CD4-positive, alpha-beta T cell (primary cell): ENCODE measurements around the gene CLEC16A. TPM values are rescaled to one million over a fixed set of nuclear protein-coding genes. Genes with fewer than 3 reads are reported as not detected.

ENCODE experiments used
- ATAC-seq: fragments of 200-7000 bp; cut with Tn5 transposase; one replicate; pipeline ENCODE4 v1.10.0; 2022; ENCODE audit warnings: mild to moderate bottlenecking; ENCODE audit not compliant: poor library complexity
- CTCF ChIA-PET: fragments of 350-600 bp; sonication (Branson Sonifier 250); formaldehyde crosslinking; loops from one replicate; lab custom pipeline; 2021; ENCODE audit warnings: antibody characterized with exemption, inconsistent platforms; lab: Charles Lee
- POLR2A ChIA-PET: fragments of 350-600 bp; sonication (Branson Sonifier 250); formaldehyde crosslinking; loops from one replicate; lab custom pipeline; 2021; ENCODE audit warnings: antibody characterized with exemption, inconsistent platforms; lab: Charles Lee
- DNase-seq, 14 experiments: peaks; one replicate each; pipeline ENCODE4 v3.0.0-alpha.2; 2013 to 2020; ENCODE audit warnings: mixed read lengths in 2 of 14
- H3K27ac ChIP-seq, 2 donors: one replicate each; pipeline versions ENCODE4 v1.5.1 to v1.7.0; 2013; ENCODE audit warnings: low read length in 2 of 2, low read depth in 1 of 2, mild to moderate bottlenecking in 1 of 2
- H3K27me3 ChIP-seq, 2 experiments: 1 replicate in 1 of 2; 2 replicates in 1 of 2; pipeline versions ENCODE4 v1.6.1 to v1.7.0; 2013; ENCODE audit warnings: low read length in 2 of 2, control low read depth in 1 of 2, mild to moderate bottlenecking in 1 of 2, moderate library complexity in 1 of 2; ENCODE audit not compliant: insufficient read depth in 2 of 2, control insufficient read depth in 1 of 2
- H3K36me3 ChIP-seq: one replicate; pipeline ENCODE4 v1.6.1; 2013; ENCODE audit warnings: low read length, control low read depth; ENCODE audit not compliant: insufficient read depth
- H3K4me1 ChIP-seq: one replicate; pipeline ENCODE4 v1.6.1; 2013; ENCODE audit warnings: low read length, control low read depth; ENCODE audit not compliant: insufficient read depth
- H3K4me3 ChIP-seq: one replicate; pipeline ENCODE4 v1.5.1; 2013; ENCODE audit warnings: mild to moderate bottlenecking, low read length, moderate library complexity
- H3K9me3 ChIP-seq, 2 experiments: 1 replicate in 1 of 2; 2 replicates in 1 of 2; pipeline versions ENCODE4 v1.6.1 to v1.7.0; 2013; ENCODE audit warnings: low read length in 2 of 2, mild to moderate bottlenecking in 2 of 2, control low read depth in 1 of 2, moderate library complexity in 1 of 2; ENCODE audit not compliant: control insufficient read depth in 1 of 2, insufficient read depth in 1 of 2
- H3K27ac Mint-ChIP-seq: one replicate; pipeline ENCODE4 v1.8.0; 2020; ENCODE audit warnings: mixed read lengths
- H3K27me3 Mint-ChIP-seq: one replicate; pipeline ENCODE4 v1.8.0; 2021; ENCODE audit warnings: mixed read lengths
- H3K36me3 Mint-ChIP-seq: one replicate; pipeline ENCODE4 v1.8.0; 2021; ENCODE audit warnings: low read depth, mixed read lengths
- H3K4me1 Mint-ChIP-seq: one replicate; pipeline ENCODE4 v1.8.0; 2021; ENCODE audit warnings: low read depth, mixed read lengths
- H3K4me3 Mint-ChIP-seq: one replicate; pipeline ENCODE4 v1.8.0; 2020; ENCODE audit warnings: mild to moderate bottlenecking, mixed read lengths
- H3K9me3 Mint-ChIP-seq: one replicate; pipeline ENCODE4 v1.8.0; 2020; ENCODE audit warnings: mixed read lengths
- intact Hi-C, 2 experiments: fragments of 100-400 bp; cut with DNase I in 1 of 2; cut with micrococcal nuclease in 1 of 2; formaldehyde crosslinking; loops; one replicate each; pipeline versions ENCODE4 v1.15.1 to v1.9.0; 2023 to 2025; cut with DNase I, micrococcal nuclease
- total RNA-seq, 174 experiments: library from RNA in 2 of 174; stranded (reverse) in 2 of 174; gene quantifications; one replicate each; pipeline ENCODE4 v1.2.3 and lab custom pipeline; 2021 to 2026
- TF ChIP-seq, protein P1 (sequence below): fragments of 200-600 bp; IDR thresholded peaks from one replicate; pipeline ENCODE4 v1.8.0; 2022; ENCODE audit warnings: antibody characterized with exemption, mild to moderate bottlenecking

CLEC16A gene
- total RNA-seq, 2 experiments from 2014 or later, result 21.7 to 22.7 TPM

DNA sequence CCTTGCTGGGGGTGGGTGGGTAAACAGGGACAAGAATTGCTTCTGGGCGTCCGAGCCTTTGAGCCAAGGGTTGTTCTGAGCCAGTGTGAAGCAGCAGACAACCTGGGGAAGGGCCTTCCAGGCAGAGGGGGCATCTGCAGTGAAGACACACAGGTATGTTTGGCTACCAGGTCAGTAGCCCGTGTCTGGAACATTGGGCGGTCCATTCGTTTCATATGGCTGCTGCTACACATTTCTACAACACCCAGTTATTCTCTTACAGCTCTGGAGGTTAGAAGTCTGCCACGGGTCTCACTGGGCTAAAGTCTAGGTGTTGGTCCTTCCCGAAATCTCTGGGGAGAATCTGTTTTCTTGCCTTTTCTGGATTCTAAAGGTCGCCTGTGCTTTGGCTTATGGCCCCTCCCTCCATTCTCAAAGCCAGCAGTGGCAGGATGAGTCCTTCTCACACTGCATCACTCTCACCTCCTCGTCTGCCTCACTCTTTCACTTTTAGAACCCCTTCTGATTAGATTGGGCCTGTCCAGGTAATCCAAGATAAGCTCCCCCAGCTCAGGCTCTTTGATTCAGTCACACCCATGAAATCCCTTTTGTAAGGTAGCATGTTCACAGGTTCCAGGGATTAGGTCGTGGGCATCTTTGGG, 136.1 kb downstream of the CLEC16A start:
- no peak overlapping the region for H3K27ac ChIP-seq
- TF ChIP-seq, protein P1, sequence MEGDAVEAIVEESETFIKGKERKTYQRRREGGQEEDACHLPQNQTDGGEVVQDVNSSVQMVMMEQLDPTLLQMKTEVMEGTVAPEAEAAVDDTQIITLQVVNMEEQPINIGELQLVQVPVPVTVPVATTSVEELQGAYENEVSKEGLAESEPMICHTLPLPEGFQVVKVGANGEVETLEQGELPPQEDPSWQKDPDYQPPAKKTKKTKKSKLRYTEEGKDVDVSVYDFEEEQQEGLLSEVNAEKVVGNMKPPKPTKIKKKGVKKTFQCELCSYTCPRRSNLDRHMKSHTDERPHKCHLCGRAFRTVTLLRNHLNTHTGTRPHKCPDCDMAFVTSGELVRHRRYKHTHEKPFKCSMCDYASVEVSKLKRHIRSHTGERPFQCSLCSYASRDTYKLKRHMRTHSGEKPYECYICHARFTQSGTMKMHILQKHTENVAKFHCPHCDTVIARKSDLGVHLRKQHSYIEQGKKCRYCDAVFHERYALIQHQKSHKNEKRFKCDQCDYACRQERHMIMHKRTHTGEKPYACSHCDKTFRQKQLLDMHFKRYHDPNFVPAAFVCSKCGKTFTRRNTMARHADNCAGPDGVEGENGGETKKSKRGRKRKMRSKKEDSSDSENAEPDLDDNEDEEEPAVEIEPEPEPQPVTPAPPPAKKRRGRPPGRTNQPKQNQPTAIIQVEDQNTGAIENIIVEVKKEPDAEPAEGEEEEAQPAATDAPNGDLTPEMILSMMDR, result no peak
- Mint-ChIP-seq H3K4me1 (peaks cover 37% of the 10 kb centered on the region), H3K36me3 (peaks cover 12% of the 10 kb centered on the region), H3K4me3 (no peak overlapping the region), H3K27ac (no peak overlapping the region), H3K9me3 (no peaks in the 10 kb centered on the region), H3K27me3 (no peaks in the 10 kb centered on the region)
- CTCF ChIA-PET, result no interaction called here
- ATAC-seq (no peak), DNase-seq (no peak)
- no peaks in the 10 kb centered on the region for H3K9me3 ChIP-seq
- H3K27me3 ChIP-seq, result no peaks in the 10 kb centered on the region
- no peak overlapping the region for H3K4me3 ChIP-seq
- intact Hi-C loops, result no loop called here
- POLR2A ChIA-PET, result interaction anchor here (0.8 kb wide), 1 partner anchor 176 kb away, joined by 3 read pairs; the partner anchor contains the start of gene SOCS1
- peaks cover 42% of the 10 kb centered on the region for H3K4me1 ChIP-seq
- H3K36me3 ChIP-seq, result peaks cover 8% of the 10 kb centered on the region

DNA sequence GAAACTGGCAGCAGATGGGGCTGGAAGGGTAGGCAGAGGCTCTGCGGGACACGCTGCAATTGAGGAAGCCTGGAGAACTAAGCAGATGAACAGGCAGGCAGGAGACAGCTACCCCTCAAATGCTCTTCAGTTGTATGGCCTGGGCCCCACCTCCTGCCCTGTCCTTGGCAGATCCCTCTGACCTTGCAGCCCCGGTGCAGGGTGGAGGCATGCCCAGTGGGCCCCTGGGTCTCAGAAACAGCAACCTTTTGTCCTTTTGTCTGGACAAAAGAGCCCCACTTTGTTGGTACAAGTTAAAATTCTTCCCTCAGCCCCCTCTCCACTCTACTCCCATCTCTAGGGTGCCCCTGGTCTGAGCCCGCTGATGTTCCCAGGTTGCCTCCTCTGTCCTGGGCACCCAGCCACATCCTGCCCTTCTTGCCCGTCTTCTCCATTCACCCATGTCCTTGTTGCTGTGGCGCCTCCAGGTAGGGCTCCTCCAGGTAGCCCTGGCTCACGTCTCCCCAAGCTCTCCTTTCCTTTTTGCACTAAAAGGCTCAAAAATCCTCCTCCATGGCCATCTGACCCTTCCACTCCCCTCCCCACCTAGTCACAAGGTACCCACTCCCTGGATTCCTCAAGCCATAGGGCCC, 136.8 kb downstream of the CLEC16A start:
- H3K36me3 Mint-ChIP-seq, result peaks cover 12% of the 10 kb centered on the region
- Histone ChIP-seq H3K9me3 (no peaks in the 10 kb centered on the region), H3K4me1 (peaks cover 35% of the 10 kb centered on the region), H3K27ac (no peak overlapping the region), H3K4me3 (no peak overlapping the region), H3K27me3 (no peaks in the 10 kb centered on the region), H3K36me3 (peaks cover 11% of the 10 kb centered on the region)
- no peaks in the 10 kb centered on the region for H3K27me3 Mint-ChIP-seq
- H3K9me3 Mint-ChIP-seq, result no peaks in the 10 kb centered on the region
- H3K4me3 Mint-ChIP-seq, result no peak overlapping the region
- TF ChIP-seq, protein P1, result no peak
- POLR2A ChIA-PET, result interaction anchor here (0.8 kb wide), 1 partner anchor 175 kb away, joined by 3 read pairs; the partner anchor contains the start of gene SOCS1
- no peak overlapping the region for H3K27ac Mint-ChIP-seq
- no peak for DNase-seq
- CTCF ChIA-PET, result no interaction called here
- H3K4me1 Mint-ChIP-seq, result peaks cover 32% of the 10 kb centered on the region
- ATAC-seq, result no peak
- intact Hi-C loops, result no loop called here

DNA sequence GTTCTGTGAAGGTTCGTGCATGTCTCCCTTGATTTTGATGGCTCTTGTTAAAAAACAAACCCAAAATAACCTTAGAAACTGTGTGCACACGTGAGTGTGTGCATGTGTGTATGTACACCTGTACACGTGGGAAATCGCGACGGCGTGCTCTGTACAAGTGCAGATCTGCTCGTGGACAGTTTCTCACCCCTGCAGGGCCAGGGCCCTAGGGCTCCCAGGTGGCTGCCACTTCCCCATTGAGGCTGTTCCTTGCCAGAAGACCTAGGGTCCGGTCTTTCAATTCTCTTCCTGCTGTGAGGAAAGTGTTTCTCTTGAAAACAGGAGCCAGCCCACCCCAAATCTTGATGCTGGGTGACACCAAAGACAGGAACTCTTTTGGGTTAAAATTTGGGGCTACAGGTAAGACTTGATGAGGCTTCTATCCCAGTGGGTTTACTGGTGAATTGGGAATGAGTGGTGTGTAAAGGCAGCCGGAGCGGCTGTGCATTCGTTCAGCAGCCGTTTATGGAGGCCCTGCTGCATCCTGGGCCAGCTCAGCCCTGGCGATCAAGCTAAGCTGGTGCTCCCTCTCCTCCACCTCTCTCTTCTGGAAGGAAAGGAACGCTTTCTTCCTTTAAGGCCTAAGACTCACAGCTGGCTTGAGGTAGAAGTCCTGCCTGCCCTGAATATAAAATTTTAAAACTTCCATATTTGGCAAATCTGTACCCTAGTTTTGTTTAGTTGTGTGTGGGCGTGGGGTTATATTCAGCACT, 137.9 kb downstream of the CLEC16A start:
- no peak overlapping the region for H3K27ac Mint-ChIP-seq
- H3K4me3 ChIP-seq, result no peak overlapping the region
- no peaks in the 10 kb centered on the region for H3K27me3 ChIP-seq
- no peak for ATAC-seq
- peaks cover 32% of the 10 kb centered on the region for H3K4me1 Mint-ChIP-seq
- intact Hi-C loops, result no loop called here
- no peak overlapping the region for H3K27ac ChIP-seq
- CTCF ChIA-PET, result no interaction called here
- H3K4me1 ChIP-seq, result peaks cover 28% of the 10 kb centered on the region
- no peaks in the 10 kb centered on the region for H3K9me3 Mint-ChIP-seq
- H3K9me3 ChIP-seq, result no peaks in the 10 kb centered on the region
- peaks cover 11% of the 10 kb centered on the region for H3K36me3 ChIP-seq
- no peak for DNase-seq
- H3K27me3 Mint-ChIP-seq, result no peaks in the 10 kb centered on the region
- TF ChIP-seq, protein P1, result no peak
- peaks cover 12% of the 10 kb centered on the region for H3K36me3 Mint-ChIP-seq
- POLR2A ChIA-PET, result no interaction called here
- no peak overlapping the region for H3K4me3 Mint-ChIP-seq
